Stimulated activated CD4-positive, alpha-beta T cell treated with anti-CD3 and anti-CD28 coated beads, Interleukin-2, amount 100 ng/mL, for 48 hours (primary cell): ENCODE data around the gene SLC18A3.

Experiments used
- DNase-seq, 2 donors: peaks; one replicate each; pipeline ENCODE4 v3.0.0-alpha.2; 2020

Gene SLC18A3

GRCh38 chr10:49612513-49613164 lies 2.5 kb downstream of the SLC18A3 start:
- no peak for DNase-seq

DNA sequence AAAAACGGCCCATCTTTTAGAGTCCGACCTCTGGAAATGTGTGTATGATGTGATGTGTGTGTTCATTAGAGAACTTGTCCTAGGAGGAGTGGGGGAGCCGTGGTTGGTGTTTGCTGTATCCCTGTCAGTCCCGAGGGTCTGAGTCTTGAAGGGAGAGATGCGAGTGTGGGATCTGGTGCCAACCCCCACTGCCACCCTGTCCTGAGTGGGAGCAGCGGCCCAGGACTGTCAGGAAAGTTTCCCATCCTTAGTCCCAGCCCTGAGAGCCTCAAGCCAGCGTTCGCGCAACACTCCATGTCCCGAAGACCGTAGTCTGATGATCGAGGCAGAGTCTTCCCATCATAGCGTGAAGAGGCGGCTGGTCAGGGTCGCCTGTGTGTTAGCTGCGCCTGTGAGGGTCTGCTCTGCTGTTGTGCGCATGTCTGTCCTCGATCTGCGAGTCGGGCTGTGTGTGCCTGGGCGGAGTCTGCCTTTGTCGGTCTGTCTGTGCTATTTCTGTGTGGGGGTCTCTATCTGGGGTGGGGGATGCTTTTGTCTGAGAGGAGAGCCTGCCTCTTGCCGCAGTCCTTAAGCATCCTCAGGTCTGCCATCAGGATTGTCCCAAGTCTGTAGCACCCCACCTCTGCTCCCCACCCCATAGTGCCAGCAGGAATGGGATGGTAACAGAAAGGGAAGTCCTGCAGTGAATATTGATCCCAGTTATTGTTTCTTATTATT lies 3.2 kb downstream of the SLC18A3 start:
- DNase-seq, result no peak

DNA sequence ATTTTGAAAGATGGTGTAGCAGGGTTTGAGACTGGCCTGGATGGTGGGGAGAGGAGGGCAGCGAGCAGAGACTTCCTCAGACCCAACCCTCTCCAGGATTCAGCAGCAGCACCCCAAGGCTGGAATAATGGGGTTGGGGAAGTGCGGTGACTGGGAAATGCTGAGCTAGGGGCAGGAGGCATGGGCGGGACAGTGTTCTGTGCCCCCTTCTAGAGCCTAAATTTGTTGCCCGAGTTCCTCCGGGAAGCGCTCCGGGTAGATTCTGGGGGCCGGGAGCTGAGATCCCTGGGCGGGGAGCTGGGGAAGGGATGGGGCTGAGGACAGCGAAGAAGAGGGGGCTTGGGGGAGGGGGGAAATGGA lies 3.8 kb downstream of the SLC18A3 start, which contains the start of gene CHAT:
Gene CHAT (plus strand): TSS at position 156 of the 360 bp plus-strand sequence. CDS start 153 bp downstream, at position 309.
- DNase-seq, result no peak

DNA sequence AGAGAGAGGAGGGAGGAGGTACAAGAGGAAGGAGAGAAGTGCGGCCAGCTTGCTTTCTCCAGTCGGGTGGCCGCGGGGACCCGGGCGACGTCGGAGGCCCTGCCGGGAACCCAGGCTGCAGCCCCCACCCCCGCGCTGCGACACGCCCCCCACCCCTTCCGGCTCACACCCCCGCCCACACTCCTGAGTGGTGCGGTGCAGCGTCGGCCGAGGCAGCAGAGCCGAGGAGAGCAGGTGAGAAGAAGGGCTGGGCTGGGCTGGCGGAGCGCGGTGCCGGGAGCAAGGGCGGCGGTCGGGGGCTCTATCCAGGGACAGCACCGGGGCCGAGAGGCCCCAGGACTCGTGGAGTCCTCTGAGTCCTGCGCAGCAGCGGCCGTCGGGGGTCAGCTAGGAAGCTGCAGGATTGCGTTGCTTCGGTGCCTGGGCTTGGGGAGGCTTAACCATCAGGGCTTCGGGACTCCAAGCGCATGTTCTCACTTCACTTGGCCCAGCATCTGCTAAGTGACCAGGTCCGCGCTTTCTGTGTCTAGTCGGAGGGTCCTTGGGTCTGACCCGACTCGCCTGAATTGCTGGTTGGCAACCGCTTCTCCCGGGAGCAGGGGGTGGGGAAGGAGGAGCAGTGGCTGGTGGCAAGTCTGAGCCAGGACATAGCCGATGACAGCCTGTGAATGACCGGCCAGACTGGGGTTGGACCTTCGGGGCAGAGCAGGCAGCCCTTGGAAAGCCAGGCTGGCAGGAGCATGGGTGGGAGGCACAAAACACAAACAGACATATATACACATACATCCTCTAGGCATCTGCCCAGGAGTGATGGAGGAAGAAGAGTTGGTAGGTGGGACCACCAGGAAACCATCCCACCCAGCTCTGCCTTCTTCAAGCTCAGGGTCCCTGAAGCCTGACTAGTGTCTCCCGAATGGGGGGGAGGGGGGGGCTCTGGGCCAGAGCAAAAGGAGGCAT lies 4.4 kb downstream of the SLC18A3 start:
- no peak for DNase-seq

DNA sequence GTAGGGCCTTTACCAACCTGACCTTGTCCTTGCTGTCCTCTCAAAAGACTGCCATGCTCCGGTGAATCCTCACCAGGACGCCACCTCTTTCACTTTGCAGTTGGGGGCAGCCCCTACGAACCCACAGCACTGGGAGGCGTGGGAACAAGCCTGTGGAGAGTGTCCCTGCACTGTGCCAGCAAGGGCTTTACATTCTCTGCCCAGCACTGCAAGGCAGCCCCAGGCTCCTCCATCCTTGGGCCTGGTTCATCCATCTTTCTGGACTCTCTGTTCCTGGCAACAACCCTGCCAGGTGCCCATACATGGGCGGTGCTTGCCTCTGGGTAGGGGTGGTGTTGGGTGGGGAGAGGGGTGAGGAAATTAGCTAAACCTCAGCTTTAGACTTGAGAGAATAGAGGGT lies 5.1 kb downstream of the SLC18A3 start:
- no peak for DNase-seq

DNA sequence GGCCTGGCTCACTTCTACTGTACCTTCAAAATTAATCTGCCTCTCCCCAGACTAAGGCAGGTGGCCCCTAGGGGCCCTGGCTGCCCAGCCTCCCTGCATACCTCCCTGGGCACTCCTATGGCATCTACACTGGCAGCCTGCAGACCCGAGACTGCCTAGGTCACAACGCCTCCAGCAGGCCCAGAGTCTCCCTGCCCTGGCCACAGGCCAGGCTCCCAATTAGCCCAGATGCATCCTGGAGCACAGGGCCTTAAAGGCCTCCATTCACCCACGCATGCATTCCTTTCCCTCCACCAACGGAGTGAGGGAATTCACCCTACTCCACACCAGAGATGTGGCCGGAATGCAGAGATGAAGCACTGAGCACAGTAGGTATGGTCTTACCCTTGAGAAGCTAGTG lies 5.6 kb downstream of the SLC18A3 start:
- no peak for DNase-seq

GRCh38 chr10:49616421-49617101 lies 6.5 kb downstream of the SLC18A3 start:
- no peak for DNase-seq

GRCh38 chr10:49617121-49618020 lies 7.3 kb downstream of the SLC18A3 start:
- DNase-seq, result no peak

- DNase-seq, result no peak
Measured at GRCh38 chr10:49618821-49619220, 8.7 kb downstream of the SLC18A3 start.

DNA sequence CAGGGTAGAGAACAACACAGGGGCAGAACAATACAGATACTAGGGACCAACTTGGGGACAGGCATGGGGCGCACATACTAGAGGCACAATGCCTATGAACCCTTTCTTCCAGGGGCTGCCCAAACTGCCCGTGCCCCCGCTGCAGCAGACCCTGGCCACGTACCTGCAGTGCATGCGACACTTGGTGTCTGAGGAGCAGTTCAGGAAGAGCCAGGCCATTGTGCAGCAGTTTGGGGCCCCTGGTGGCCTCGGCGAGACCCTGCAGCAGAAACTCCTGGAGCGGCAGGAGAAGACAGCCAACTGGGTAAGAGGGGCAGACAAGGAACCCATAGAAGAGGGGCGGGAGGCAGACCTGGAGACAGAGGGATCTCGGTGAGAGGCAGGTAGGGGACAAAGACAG lies 9.5 kb downstream of the SLC18A3 start:
- DNase-seq, result no peak

DNA sequence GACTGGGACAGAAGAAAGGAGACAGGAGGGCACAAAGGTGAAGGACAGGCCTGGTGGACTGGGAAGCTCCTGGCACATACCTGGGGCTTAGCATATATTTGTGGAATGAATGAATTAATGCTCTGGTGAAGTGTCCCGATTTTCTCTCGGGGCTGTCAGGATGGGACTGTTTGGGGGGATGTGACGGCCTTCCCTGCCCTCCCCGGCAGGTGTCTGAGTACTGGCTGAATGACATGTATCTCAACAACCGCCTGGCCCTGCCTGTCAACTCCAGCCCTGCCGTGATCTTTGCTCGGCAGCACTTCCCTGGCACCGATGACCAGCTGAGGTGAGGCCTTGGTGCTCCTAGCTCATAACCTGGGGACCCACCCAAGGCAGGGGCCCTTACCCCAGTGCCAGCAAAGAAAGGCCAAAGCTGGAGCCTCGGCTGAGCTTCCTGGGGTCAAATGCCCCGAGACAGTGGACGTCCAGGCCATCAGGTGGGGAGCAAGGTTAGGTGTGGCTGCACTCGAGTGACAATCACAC lies 10.2 kb downstream of the SLC18A3 start:
- no peak for DNase-seq

DNA sequence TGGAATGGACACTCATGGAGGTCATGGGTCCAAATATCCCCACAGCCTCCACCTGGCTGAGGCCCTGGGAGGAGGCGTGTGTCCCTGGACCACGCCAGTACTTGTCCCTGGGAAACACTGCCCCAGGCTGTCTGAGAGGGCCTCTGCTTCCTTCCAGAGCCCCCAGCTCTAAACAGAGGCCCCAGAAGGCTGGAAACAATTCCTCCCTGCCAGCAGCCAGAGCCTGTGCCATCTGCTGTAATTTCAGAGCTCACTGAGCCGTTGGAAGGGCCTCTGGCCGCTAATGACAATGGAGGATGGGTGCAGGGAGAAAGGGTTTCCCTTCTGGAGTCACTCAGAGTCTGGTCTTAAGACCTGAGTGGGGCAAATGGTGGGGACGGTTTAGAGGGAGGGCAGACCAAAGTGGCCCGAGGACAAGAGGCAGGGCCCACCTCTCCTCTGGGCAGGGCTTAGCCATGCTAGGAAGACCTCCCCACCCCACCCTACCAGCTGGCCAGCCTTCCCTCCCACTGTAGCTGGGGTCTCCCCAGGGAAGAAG lies 10.8 kb downstream of the SLC18A3 start:
- no peak for DNase-seq

GRCh38 chr10:49621561-49621960 lies 11.5 kb downstream of the SLC18A3 start:
- DNase-seq, result no peak

- no peak for DNase-seq
Measured at GRCh38 chr10:49622426-49623425, 12.6 kb downstream of the SLC18A3 start.

- no peak for DNase-seq
Measured at GRCh38 chr10:49624629-49625028, 14.5 kb downstream of the SLC18A3 start.

DNA sequence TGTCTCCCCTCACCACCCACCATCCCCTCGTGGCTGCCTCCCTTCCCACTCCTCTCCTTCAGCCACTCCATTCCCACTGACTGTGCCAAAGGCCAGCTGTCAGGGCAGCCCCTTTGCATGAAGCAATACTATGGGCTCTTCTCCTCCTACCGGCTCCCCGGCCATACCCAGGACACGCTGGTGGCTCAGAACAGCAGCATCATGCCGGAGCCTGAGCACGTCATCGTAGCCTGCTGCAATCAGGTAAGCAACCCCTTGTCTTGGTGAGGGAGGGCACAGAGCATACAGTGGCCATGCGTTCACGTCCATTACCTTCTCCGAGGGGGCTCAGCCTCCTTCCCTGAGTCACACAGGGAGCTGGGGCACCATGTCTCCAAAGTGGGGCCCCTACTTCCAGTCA lies 15.3 kb downstream of the SLC18A3 start:
- no peak for DNase-seq

GRCh38 chr10:49627038-49627437 lies 16.9 kb downstream of the SLC18A3 start:
- no peak for DNase-seq

GRCh38 chr10:49627644-49628247 lies 17.6 kb downstream of the SLC18A3 start:
- no peak for DNase-seq

- no peak for DNase-seq
Measured at GRCh38 chr10:49628599-49628998, 18.5 kb downstream of the SLC18A3 start.
